H9 (cell line): ENCODE data around the gene KIF16B. TPM values are rescaled to one million over a fixed set of nuclear protein-coding genes. Genes with fewer than 3 reads are reported as not detected.

Experiments
- DNase-seq: peaks from one replicate; pipeline ENCODE4 v3.0.0-alpha.2; 2017
- H2AFZ ChIP-seq: one replicate; pipeline ENCODE4 v1.6.1; 2013; ENCODE audit warnings: mild to moderate bottlenecking, low read length, control low read depth, moderate library complexity
- H2AK5ac ChIP-seq: 2 replicates; pipeline ENCODE4 v1.6.1; 2013; ENCODE audit warnings: low read length, control low read depth, mixed read lengths; ENCODE audit not compliant: insufficient read length
- H2BK120ac ChIP-seq: one replicate; pipeline ENCODE4 v1.6.1; 2013; ENCODE audit warnings: low read depth, mild to moderate bottlenecking, low read length, control low read depth, inconsistent platforms; ENCODE audit not compliant: poor library complexity, severe bottlenecking
- H2BK12ac ChIP-seq: 2 replicates; pipeline ENCODE4 v1.6.1; 2013; ENCODE audit warnings: low read length, control low read depth, mixed read lengths, low read depth; ENCODE audit not compliant: insufficient read length
- H2BK15ac ChIP-seq: 2 replicates; pipeline ENCODE4 v1.6.1; 2013; ENCODE audit warnings: low read depth, low read length, control low read depth
- H2BK20ac ChIP-seq: one replicate; pipeline ENCODE4 v1.6.1; 2013; ENCODE audit warnings: low read depth, mild to moderate bottlenecking, low read length, control low read depth, inconsistent platforms; ENCODE audit not compliant: poor library complexity, severe bottlenecking
- H2BK5ac ChIP-seq: 2 replicates; pipeline ENCODE4 v1.6.1; 2013; ENCODE audit warnings: low read length, control low read depth, mixed read lengths; ENCODE audit not compliant: insufficient read length
- H3K14ac ChIP-seq: 2 replicates; pipeline ENCODE4 v1.6.1; 2013; ENCODE audit warnings: low read length, control low read depth; ENCODE audit not compliant: insufficient read depth
- H3K18ac ChIP-seq: 2 replicates; pipeline ENCODE4 v1.6.1; 2013; ENCODE audit warnings: low read depth, mild to moderate bottlenecking, mixed read lengths, low read length, control low read depth; ENCODE audit not compliant: insufficient read length
- H3K23ac ChIP-seq: 2 replicates; pipeline ENCODE4 v1.6.1; 2013; ENCODE audit warnings: low read length, control low read depth, mixed read lengths, low read depth; ENCODE audit not compliant: insufficient read length
- H3K23me2 ChIP-seq: 2 replicates; pipeline ENCODE4 v1.6.1; 2013; ENCODE audit warnings: low read depth, mild to moderate bottlenecking, mixed read lengths, low read length, control low read depth; ENCODE audit not compliant: insufficient read length, poor library complexity, severe bottlenecking
- H3K27ac ChIP-seq: 2 replicates; pipeline ENCODE4 v1.5.1; 2013; ENCODE audit warnings: low read length, control low read depth, mixed read lengths, low read depth; ENCODE audit not compliant: insufficient read length
- H3K27me3 ChIP-seq: 2 replicates; pipeline ENCODE4 v1.6.1; 2013; ENCODE audit warnings: low read length, control low read depth, inconsistent platforms; ENCODE audit not compliant: insufficient read depth
- H3K4ac ChIP-seq: 2 replicates; pipeline ENCODE4 v1.6.1; 2013; ENCODE audit warnings: low read depth, mild to moderate bottlenecking, control low read depth, inconsistent platforms, low read length, moderate library complexity
- H3K4me1 ChIP-seq: 2 replicates; pipeline ENCODE4 v1.6.1; 2013; ENCODE audit warnings: low read length, control low read depth, inconsistent platforms; ENCODE audit not compliant: insufficient read depth
- H3K4me2 ChIP-seq: 2 replicates; pipeline ENCODE4 v1.6.1; 2013; ENCODE audit warnings: low read length, control low read depth, mixed read lengths; ENCODE audit not compliant: insufficient read length, insufficient read depth
- H3K56ac ChIP-seq: 2 replicates; pipeline ENCODE4 v1.6.1; 2013; ENCODE audit warnings: low read depth, mild to moderate bottlenecking, mixed read lengths, low read length, control low read depth; ENCODE audit not compliant: insufficient read length
- H3K79me1 ChIP-seq: 2 replicates; pipeline ENCODE4 v1.6.1; 2013; ENCODE audit warnings: low read depth, mild to moderate bottlenecking, moderate library complexity, low read length, control low read depth, inconsistent platforms; ENCODE audit not compliant: insufficient read depth, poor library complexity, severe bottlenecking
- H3K79me2 ChIP-seq: 2 replicates; pipeline ENCODE4 v1.6.1; 2013; ENCODE audit warnings: low read length, control low read depth, inconsistent platforms; ENCODE audit not compliant: insufficient read depth
- H3K9ac ChIP-seq: 2 replicates; pipeline ENCODE4 v1.6.1; 2013; ENCODE audit warnings: low read length, control low read depth, mixed read lengths; ENCODE audit not compliant: insufficient read length; ENCODE audit errors: extremely low read depth
- H3K9me3 ChIP-seq: one replicate; pipeline ENCODE4 v1.6.1; 2013; ENCODE audit warnings: low read depth, low read length, inconsistent platforms; ENCODE audit not compliant: control insufficient read depth
- H3T11ph ChIP-seq: one replicate; pipeline ENCODE4 v1.6.1; 2013; ENCODE audit warnings: mild to moderate bottlenecking, low read length, control low read depth, inconsistent platforms
- H4K20me1 ChIP-seq: one replicate; pipeline ENCODE4 v1.6.1; 2013; ENCODE audit not compliant: control insufficient read depth, insufficient read length, insufficient read depth
- H4K5ac ChIP-seq: 2 replicates; pipeline ENCODE4 v1.6.1; 2013; ENCODE audit warnings: low read depth, mild to moderate bottlenecking, mixed read lengths, low read length, control low read depth; ENCODE audit not compliant: insufficient read length
- H4K8ac ChIP-seq: replicated peaks from 2 replicates; pipeline ENCODE4 v1.6.1; 2013; ENCODE audit warnings: low read length, control low read depth, mixed read lengths, low read depth; ENCODE audit not compliant: insufficient read length
- H4K91ac ChIP-seq: 2 replicates; pipeline ENCODE4 v1.6.1; 2013; ENCODE audit warnings: low read depth, mild to moderate bottlenecking, moderate library complexity, mixed read lengths, low read length, control low read depth; ENCODE audit not compliant: insufficient read length
- H3K27ac Mint-ChIP-seq, 3 experiments: 2 replicates in 2 of 3; 3 replicates in 1 of 3; pipeline ENCODE4 v1.8.0; 2020 to 2021; ENCODE audit warnings: mixed read lengths in 3 of 3, mild to moderate bottlenecking in 1 of 3, moderate library complexity in 1 of 3
- H3K27me3 Mint-ChIP-seq: 2 replicates; pipeline ENCODE4 v1.8.0; 2021; ENCODE audit warnings: low read depth, mild to moderate bottlenecking, moderate library complexity, mixed read lengths
- H3K36me3 Mint-ChIP-seq, 3 experiments: 2 replicates in 2 of 3; 3 replicates in 1 of 3; pipeline ENCODE4 v1.8.0; 2020 to 2021; ENCODE audit warnings: low read depth in 3 of 3, mixed read lengths in 3 of 3; ENCODE audit not compliant: insufficient read depth in 1 of 3
- H3K4me1 Mint-ChIP-seq, 2 experiments: 2 replicates each; pipeline ENCODE4 v1.8.0; 2020; ENCODE audit warnings: mixed read lengths in 2 of 2
- H3K4me3 Mint-ChIP-seq, 2 experiments: 2 replicates in 1 of 2; 3 replicates in 1 of 2; pipeline ENCODE4 v1.8.0; 2020 to 2021; ENCODE audit warnings: mild to moderate bottlenecking in 2 of 2, mixed read lengths in 2 of 2, moderate library complexity in 1 of 2
- H3K9me3 Mint-ChIP-seq, 2 experiments: 2 replicates in 1 of 2; 3 replicates in 1 of 2; pipeline ENCODE4 v1.8.0; 2020; ENCODE audit warnings: mild to moderate bottlenecking in 2 of 2, mixed read lengths in 2 of 2, moderate library complexity in 1 of 2
- CTCF ChIP-seq: fragments of 200-600 bp; sonication (generic); conservative IDR thresholded peaks from 3 replicates; pipeline ENCODE4 v1.8.0; 2021; ENCODE audit warnings: antibody characterized with exemption, mild to moderate bottlenecking
- WGBS: extraction: QIAGEN DNeasy Blood & Tissue Kit; methylation state at CpG from one replicate; pipeline ENCODE4 v1.1.7; 2013; ENCODE audit warnings: missing lambda C conversion rate, low lambda C conversion rate, mixed read lengths; ENCODE audit not compliant: insufficient read length; ENCODE audit errors: extremely low coverage; 5-methylcytosine and 5-hydroxymethylcytosine counted together
- total RNA-seq: library from RNA; stranded (reverse); gene quantifications from 2 replicates; pipeline ENCODE4 v1.2.1, GENCODE V29; 2021

Gene KIF16B
- total RNA-seq, 1 experiment from 2014 or later: 7.4 TPM

DNA sequence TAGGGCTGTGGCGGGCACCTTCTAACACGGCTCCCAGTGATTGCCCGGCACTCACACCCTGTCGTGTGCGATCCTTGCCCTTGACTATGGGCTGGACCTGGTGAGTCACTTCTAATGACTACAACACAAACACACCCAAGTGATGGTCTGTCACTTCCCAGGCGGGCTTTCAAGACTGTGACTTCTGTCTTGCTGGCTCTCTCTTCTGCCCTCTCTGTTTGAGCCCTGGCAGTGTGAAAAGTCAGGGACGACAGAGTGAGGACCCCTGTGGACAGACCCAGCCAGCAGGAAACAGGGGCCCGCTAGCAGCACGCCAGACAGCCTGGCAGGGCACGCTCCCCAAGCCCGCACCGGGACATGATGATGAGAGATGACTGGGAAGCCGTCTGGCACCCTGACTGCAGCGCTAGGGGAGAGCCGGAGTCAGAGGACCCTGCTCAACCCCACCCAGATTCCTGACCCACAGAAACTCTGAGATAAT is 43.0 kb downstream of the KIF16B start:
- Mint-ChIP-seq H3K4me3 (no peak overlapping the region), H3K9me3 (no peaks in the 10 kb centered on the region; a peak in 1 of 5 replicates), H3K36me3 (peaks cover 0 to 7% (median 6%) of the 10 kb centered on the region in 3 experiments; a peak in 4 of 7 replicates), H3K27me3 (no peaks in the 10 kb centered on the region), H3K27ac (peak overlapping the region in 2 of 3 experiments; percentile 49 to 54; a peak in 2 of 7 replicates), H3K4me1 (peaks cover 17 to 28% of the 10 kb centered on the region in 2 experiments)
- Histone ChIP-seq H2AFZ (no peak overlapping the region), H3K4me2 (no peak overlapping the region), H3T11ph (no peak overlapping the region), H3K27ac (no peak overlapping the region), H3K4ac (no peak overlapping the region), H4K8ac (no peak overlapping the region), H3K56ac (no peak overlapping the region), H3K23me2 (no peaks in the 10 kb centered on the region), H4K91ac (no peak overlapping the region), H3K9ac (no peak overlapping the region), H2BK20ac (no peak overlapping the region), H3K79me1 (no peaks in the 10 kb centered on the region), H4K20me1 (no peaks in the 10 kb centered on the region), H2BK120ac (no peak overlapping the region), H3K18ac (no peak overlapping the region), H2AK5ac (no peak overlapping the region), H3K14ac (no peak overlapping the region), H3K4me1 (peaks cover 10% of the 10 kb centered on the region), H3K27me3 (no peaks in the 10 kb centered on the region), H3K23ac (no peak overlapping the region), H3K79me2 (no peaks in the 10 kb centered on the region), H2BK15ac (no peak overlapping the region), H4K5ac (no peak overlapping the region), H2BK5ac (no peak overlapping the region), H2BK12ac (no peak overlapping the region), H3K9me3 (no peaks in the 10 kb centered on the region)
- DNase-seq: no peak
- WGBS: no CpG with 5 or more reads among the region's 15 CpGs
- TF ChIP-seq CTCF: no peak
